ENCODE data around the gene ZNF337. TPM values are rescaled to one million over a fixed set of nuclear protein-coding genes. Genes with fewer than 3 reads are reported as not detected.

The ZNF337 gene
- total and polyA plus RNA-seq, 2 donors (not counting 1 experiment from before 2014, with no cell fraction given): 16.2 to 24.7 TPM

GRCh38 chr20:25629816-25630499 is 66.7 kb downstream of the ZNF337 start:
- H3K4me1 ChIP-seq (ENCODE audit: control insufficient read depth in 2 of 2, insufficient read depth in 2 of 2, low read length in 2 of 2): no peaks in the 10 kb centered on the region
- H3K27me3 Mint-ChIP-seq: no peaks in the 10 kb centered on the region
- H3K4me2 ChIP-seq (replicated peaks; ENCODE audit: low read depth, low read length, poor library complexity, severe bottlenecking): no peak overlapping the region
- H3K27ac Mint-ChIP-seq: no peak overlapping the region
- no peak overlapping the region for H3K4me3 Mint-ChIP-seq
- intact Hi-C loops (cut with micrococcal nuclease): loop anchor here (10.0 kb wide), 1 partner anchor 315 kb away; no protein-coding TSS in a partner anchor
- ATAC-seq (ENCODE audit: low read depth) (no peak), DNase-seq (no peak)
- ChIA-PET CTCF (no interaction called here), POLR2A (no interaction called here)
- H3K9ac ChIP-seq (ENCODE audit: low read length): no peak overlapping the region
- no peaks in the 10 kb centered on the region for H4K20me1 ChIP-seq (ENCODE audit: control insufficient read depth, insufficient read depth, low read length, poor library complexity, severe bottlenecking)
- H3K9me3 Mint-ChIP-seq (ENCODE audit: insufficient read depth): no peaks in the 10 kb centered on the region
- TF ChIP-seq EZH2 (IDR thresholded peaks at IDR 0.05; ENCODE audit: borderline replicate concordance, insufficient read depth, low read depth, low read length, poor library complexity, severe bottlenecking): no peak
- TF ChIP-seq, protein P1, sequence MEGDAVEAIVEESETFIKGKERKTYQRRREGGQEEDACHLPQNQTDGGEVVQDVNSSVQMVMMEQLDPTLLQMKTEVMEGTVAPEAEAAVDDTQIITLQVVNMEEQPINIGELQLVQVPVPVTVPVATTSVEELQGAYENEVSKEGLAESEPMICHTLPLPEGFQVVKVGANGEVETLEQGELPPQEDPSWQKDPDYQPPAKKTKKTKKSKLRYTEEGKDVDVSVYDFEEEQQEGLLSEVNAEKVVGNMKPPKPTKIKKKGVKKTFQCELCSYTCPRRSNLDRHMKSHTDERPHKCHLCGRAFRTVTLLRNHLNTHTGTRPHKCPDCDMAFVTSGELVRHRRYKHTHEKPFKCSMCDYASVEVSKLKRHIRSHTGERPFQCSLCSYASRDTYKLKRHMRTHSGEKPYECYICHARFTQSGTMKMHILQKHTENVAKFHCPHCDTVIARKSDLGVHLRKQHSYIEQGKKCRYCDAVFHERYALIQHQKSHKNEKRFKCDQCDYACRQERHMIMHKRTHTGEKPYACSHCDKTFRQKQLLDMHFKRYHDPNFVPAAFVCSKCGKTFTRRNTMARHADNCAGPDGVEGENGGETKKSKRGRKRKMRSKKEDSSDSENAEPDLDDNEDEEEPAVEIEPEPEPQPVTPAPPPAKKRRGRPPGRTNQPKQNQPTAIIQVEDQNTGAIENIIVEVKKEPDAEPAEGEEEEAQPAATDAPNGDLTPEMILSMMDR (IDR thresholded peaks at IDR 0.05): no peak
- peaks cover 4% of the 10 kb centered on the region for H3K79me2 ChIP-seq (ENCODE audit: control insufficient read depth, insufficient read depth, low read length)
- 86% methylated on average over 2 of the region's 8 CpGs for WGBS (ENCODE audit: insufficient coverage)
- no peak overlapping the region for H3K4me3 ChIP-seq (ENCODE audit: control extremely low read depth in 1 of 5, extremely low read depth in 1 of 5, insufficient read depth in 1 of 5, low read depth in 2 of 5, low read length in 4 of 5)
- no peak overlapping the region for H3K27ac ChIP-seq (ENCODE audit: low read length in 2 of 2)
- no peaks in the 10 kb centered on the region for H3K4me1 Mint-ChIP-seq
- peaks cover 0 to 7% (median 0%) of the 10 kb centered on the region in 3 donors for H3K9me3 ChIP-seq (ENCODE audit: control extremely low read depth in 1 of 3, control insufficient read depth in 2 of 3, insufficient read depth in 1 of 3, low read length in 2 of 3)
- H2AFZ ChIP-seq (ENCODE audit: insufficient read depth, low read depth, low read length, poor library complexity, severe bottlenecking): no peak overlapping the region
- no peaks in the 10 kb centered on the region for H3K36me3 ChIP-seq (replicated peaks in 1 of 2; ENCODE audit: control extremely low read depth in 1 of 2, control insufficient read depth in 1 of 2, extremely low read depth in 1 of 2, insufficient read depth in 2 of 2, low read length in 1 of 2)
- no peaks in the 10 kb centered on the region for H3K27me3 ChIP-seq (replicated peaks in 1 of 4; ENCODE audit: control extremely low read depth in 1 of 4, control insufficient read depth in 3 of 4, insufficient read depth in 4 of 4, low read length in 3 of 4)

DNA sequence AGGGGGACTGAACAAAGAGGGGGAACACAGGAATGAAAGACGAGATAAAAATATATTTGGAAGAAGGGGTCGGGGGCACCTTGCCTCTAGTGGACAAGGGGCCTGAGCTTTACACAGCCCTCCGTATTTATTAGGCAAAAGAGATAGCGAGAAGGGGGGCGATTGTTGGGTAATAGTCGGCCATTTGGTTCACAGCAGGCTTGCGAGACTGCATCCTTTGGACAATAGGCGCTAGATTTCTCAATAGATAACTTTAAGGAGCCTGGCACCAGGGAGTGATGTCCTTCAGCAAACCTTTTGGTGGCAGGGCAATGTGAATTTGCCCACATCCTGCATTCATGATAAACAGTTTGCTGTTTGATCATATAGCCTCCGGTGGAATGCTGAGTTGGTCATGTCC is 69.9 kb downstream of the ZNF337 start:
- intact Hi-C loops (cut with micrococcal nuclease): loop anchor here (10.0 kb wide), 1 partner anchor 312 kb away; no protein-coding TSS in a partner anchor
- Histone ChIP-seq H2AFZ (ENCODE audit: insufficient read depth, low read depth, low read length, poor library complexity, severe bottlenecking) (no peak overlapping the region), H3K27me3 (replicated peaks in 1 of 4; ENCODE audit: control extremely low read depth in 1 of 4, control insufficient read depth in 3 of 4, insufficient read depth in 4 of 4, low read length in 3 of 4) (no peaks in the 10 kb centered on the region), H3K9ac (ENCODE audit: low read length) (no peak overlapping the region), H3K4me2 (replicated peaks; ENCODE audit: low read depth, low read length, poor library complexity, severe bottlenecking) (no peak overlapping the region), H4K20me1 (ENCODE audit: control insufficient read depth, insufficient read depth, low read length, poor library complexity, severe bottlenecking) (no peaks in the 10 kb centered on the region), H3K4me1 (ENCODE audit: control insufficient read depth in 2 of 2, insufficient read depth in 2 of 2, low read length in 2 of 2) (peaks cover 9 to 14% of the 10 kb centered on the region in 2 donors), H3K79me2 (ENCODE audit: control insufficient read depth, insufficient read depth, low read length) (peaks cover 4% of the 10 kb centered on the region), H3K27ac (ENCODE audit: low read length in 2 of 2) (no peak overlapping the region), H3K36me3 (replicated peaks in 1 of 2; ENCODE audit: control extremely low read depth in 1 of 2, control insufficient read depth in 1 of 2, extremely low read depth in 1 of 2, insufficient read depth in 2 of 2, low read length in 1 of 2) (no peaks in the 10 kb centered on the region), H3K4me3 (ENCODE audit: control extremely low read depth in 1 of 5, extremely low read depth in 1 of 5, insufficient read depth in 1 of 5, low read depth in 2 of 5, low read length in 4 of 5) (no peak overlapping the region), H3K9me3 (ENCODE audit: control extremely low read depth in 1 of 3, control insufficient read depth in 2 of 3, insufficient read depth in 1 of 3, low read length in 2 of 3) (peaks cover 0 to 7% (median 0%) of the 10 kb centered on the region in 3 donors)
- 95% methylated on average over 9 of the region's 9 CpGs for WGBS (ENCODE audit: insufficient coverage)
- H3K4me1 Mint-ChIP-seq: peaks cover 22% of the 10 kb centered on the region
- CTCF ChIA-PET: no interaction called here
- no peak overlapping the region for H3K4me3 Mint-ChIP-seq
- no peak overlapping the region for H3K27ac Mint-ChIP-seq
- no peaks in the 10 kb centered on the region for H3K27me3 Mint-ChIP-seq
- TF ChIP-seq EZH2 (IDR thresholded peaks at IDR 0.05; ENCODE audit: borderline replicate concordance, insufficient read depth, low read depth, low read length, poor library complexity, severe bottlenecking): no peak
- TF ChIP-seq, protein P1 (IDR thresholded peaks at IDR 0.05): no peak
- POLR2A ChIA-PET: no interaction called here
- no peaks in the 10 kb centered on the region for H3K9me3 Mint-ChIP-seq (ENCODE audit: insufficient read depth)
- DNase-seq (no peak), ATAC-seq (ENCODE audit: low read depth) (no peak)
